Measurements from ENCODE around the gene SOX15. TPM values are rescaled to one million over a fixed set of nuclear protein-coding genes. Genes with fewer than 3 reads are reported as not detected.
A peak's percentile ranks its signal among the peaks of the same experiment; 100 is the strongest.

The SOX15 gene
- total and polyA plus RNA-seq, 2 of the 13 experiments (the other 11 are each of a cell fraction or from before 2014, with no cell fraction given) = 0.07 to 0.18 TPM

GRCh38 chr17:7573324-7574080 lies 16.4 kb downstream of the SOX15 start (continued):
- TF ChIP-seq, protein P1, sequence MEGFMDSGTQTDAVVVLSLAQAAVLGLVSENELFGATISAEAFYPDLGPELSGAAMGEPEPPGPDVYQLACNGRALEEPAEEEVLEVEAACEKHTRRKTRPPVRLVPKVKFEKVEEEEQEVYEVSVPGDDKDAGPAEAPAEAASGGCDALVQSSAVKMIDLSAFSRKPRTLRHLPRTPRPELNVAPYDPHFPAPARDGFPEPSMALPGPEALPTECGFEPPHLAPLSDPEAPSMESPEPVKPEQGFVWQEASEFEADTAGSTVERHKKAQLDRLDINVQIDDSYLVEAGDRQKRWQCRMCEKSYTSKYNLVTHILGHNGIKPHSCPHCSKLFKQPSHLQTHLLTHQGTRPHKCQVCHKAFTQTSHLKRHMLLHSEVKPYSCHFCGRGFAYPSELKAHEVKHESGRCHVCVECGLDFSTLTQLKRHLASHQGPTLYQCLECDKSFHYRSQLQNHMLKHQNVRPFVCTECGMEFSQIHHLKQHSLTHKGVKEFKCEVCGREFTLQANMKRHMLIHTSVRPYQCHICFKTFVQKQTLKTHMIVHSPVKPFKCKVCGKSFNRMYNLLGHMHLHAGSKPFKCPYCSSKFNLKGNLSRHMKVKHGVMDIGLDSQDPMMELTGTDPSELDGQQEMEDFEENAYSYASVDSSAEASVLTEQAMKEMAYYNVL (CRISPR knock-in tag; IDR thresholded peaks at IDR 0.05; ENCODE audit: borderline replicate concordance) = no peak
- TF ChIP-seq, protein P2, sequence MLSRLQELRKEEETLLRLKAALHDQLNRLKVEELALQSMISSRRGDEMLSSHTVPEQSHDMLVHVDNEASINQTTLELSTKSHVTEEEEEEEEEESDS (CRISPR knock-in tag; IDR thresholded peaks at IDR 0.05; ENCODE audit: borderline replicate concordance) = no peak
- TF ChIP-seq TRIM24 (CRISPR knock-in tag; IDR thresholded peaks at IDR 0.05) (no peak), ZNF614 (CRISPR knock-in tag; IDR thresholded peaks at IDR 0.05; ENCODE audit: borderline replicate concordance) (peak; percentile 89; the same call in 1 of the 2 replicates), HIVEP1 (CRISPR knock-in tag; IDR thresholded peaks at IDR 0.05) (peak; percentile 84; the same call in 1 of the 2 replicates), ZNF180 (CRISPR knock-in tag; IDR thresholded peaks at IDR 0.05; ENCODE audit: borderline replicate concordance, low read depth) (no peak), ZNF773 (CRISPR knock-in tag; IDR thresholded peaks at IDR 0.05; ENCODE audit: borderline replicate concordance) (no peak), TBL1XR1 (IDR thresholded peaks at IDR 0.05; ENCODE audit: borderline replicate concordance, low read length, partially characterized antibody) (no peak), ZNF101 (CRISPR knock-in tag; IDR thresholded peaks at IDR 0.05; ENCODE audit: borderline replicate concordance, low read depth) (0 out of 2 replicates have a peak, but pooled peaks have one; percentile 0), PHF20 (CRISPR knock-in tag; IDR thresholded peaks at IDR 0.05) (0 out of 2 replicates have a peak, but pooled peaks have one; percentile 38), NR1H2 (CRISPR knock-in tag; IDR thresholded peaks at IDR 0.05; ENCODE audit: borderline replicate concordance, low read depth) (no peak), MLLT10 (CRISPR knock-in tag; IDR thresholded peaks at IDR 0.05) (no peak), MZF1 (CRISPR knock-in tag; IDR thresholded peaks at IDR 0.05; ENCODE audit: borderline replicate concordance) (no peak), ZMAT5 (CRISPR knock-in tag; IDR thresholded peaks at IDR 0.05; ENCODE audit: borderline replicate concordance, low read depth) (no peak), PHF21A (CRISPR knock-in tag; IDR thresholded peaks at IDR 0.05) (no peak), ZNF639 (CRISPR knock-in tag; conservative IDR thresholded peaks at IDR 0.05) (no peak)
- TF ChIP-seq, protein P3, sequence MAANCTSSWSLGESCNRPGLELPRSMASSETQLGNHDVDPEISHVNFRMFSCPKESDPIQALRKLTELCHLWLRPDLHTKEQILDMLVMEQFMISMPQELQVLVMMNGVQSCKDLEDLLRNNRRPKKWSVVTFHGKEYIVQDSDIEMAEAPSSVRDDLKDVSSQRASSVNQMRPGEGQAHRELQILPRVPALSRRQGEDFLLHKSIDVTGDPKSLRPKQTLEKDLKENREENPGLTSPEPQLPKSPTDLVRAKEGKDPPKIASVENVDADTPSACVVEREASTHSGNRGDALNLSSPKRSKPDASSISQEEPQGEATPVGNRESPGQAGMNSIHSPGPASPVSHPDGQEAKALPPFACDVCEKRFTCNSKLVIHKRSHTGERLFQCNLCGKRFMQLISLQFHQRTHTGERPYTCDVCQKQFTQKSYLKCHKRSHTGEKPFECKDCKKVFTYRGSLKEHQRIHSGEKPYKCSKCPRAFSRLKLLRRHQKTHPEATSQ (CRISPR knock-in tag; IDR thresholded peaks at IDR 0.05; ENCODE audit: borderline replicate concordance) = no peak
- TF ChIP-seq, protein P4, sequence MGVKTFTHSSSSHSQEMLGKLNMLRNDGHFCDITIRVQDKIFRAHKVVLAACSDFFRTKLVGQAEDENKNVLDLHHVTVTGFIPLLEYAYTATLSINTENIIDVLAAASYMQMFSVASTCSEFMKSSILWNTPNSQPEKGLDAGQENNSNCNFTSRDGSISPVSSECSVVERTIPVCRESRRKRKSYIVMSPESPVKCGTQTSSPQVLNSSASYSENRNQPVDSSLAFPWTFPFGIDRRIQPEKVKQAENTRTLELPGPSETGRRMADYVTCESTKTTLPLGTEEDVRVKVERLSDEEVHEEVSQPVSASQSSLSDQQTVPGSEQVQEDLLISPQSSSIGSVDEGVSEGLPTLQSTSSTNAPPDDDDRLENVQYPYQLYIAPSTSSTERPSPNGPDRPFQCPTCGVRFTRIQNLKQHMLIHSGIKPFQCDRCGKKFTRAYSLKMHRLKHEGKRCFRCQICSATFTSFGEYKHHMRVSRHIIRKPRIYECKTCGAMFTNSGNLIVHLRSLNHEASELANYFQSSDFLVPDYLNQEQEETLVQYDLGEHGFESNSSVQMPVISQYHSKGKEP (CRISPR knock-in tag; IDR thresholded peaks at IDR 0.05) = no peak; the same call in 1 of the 2 replicates
- TF ChIP-seq, protein P5, sequence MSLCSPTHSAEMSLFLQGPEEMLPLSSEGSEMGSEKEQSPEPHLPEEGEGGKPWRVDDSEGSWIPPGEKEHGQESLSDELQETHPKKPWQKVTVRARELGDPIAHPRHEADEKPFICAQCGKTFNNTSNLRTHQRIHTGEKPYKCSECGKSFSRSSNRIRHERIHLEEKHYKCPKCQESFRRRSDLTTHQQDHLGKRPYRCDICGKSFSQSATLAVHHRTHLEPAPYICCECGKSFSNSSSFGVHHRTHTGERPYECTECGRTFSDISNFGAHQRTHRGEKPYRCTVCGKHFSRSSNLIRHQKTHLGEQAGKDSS (CRISPR knock-in tag; IDR thresholded peaks at IDR 0.05; ENCODE audit: borderline replicate concordance, low read depth) = 0 out of 2 replicates have a peak, but pooled peaks have one; percentile 12

Measured in HepG2 (cell line).